Sigmoid colon (tissue), 7 donors: ENCODE measurements around the gene LMO7. TPM values are rescaled to one million over a fixed set of nuclear protein-coding genes. Genes with fewer than 3 reads are reported as not detected.

ENCODE experiments used
- DNase-seq: peaks from one replicate; pipeline ENCODE4 v3.0.0-alpha.2; 2019
- H3K27ac ChIP-seq, 4 donors: fragments of 200-600 bp; sonication (generic); one replicate each; pipeline ENCODE4 v1.5.1; 2016 to 2019; ENCODE audit warnings: mild to moderate bottlenecking in 1 of 4
- H3K27me3 ChIP-seq, 3 donors: fragments of 200-600 bp; sonication (generic); one replicate each; pipeline ENCODE4 v1.5.1; 2019; ENCODE audit warnings: mild to moderate bottlenecking in 1 of 3
- H3K36me3 ChIP-seq, 4 donors: fragments of 200-600 bp; sonication (generic); one replicate each; pipeline ENCODE4 v1.5.1; 2016 to 2019
- H3K4me1 ChIP-seq, 4 donors: fragments of 200-600 bp; sonication (generic); one replicate each; pipeline ENCODE4 v1.5.1; 2017 to 2019
- H3K4me3 ChIP-seq, 4 donors: fragments of 200-600 bp; sonication (generic); one replicate each; pipeline ENCODE4 v1.5.1; 2017 to 2019; ENCODE audit warnings: mild to moderate bottlenecking in 2 of 4, moderate library complexity in 1 of 4
- H3K9me3 ChIP-seq, 4 donors: fragments of 200-600 bp in 3 of 4; sonication (generic) in 3 of 4; one replicate each; pipeline versions ENCODE4 v1.5.1 to v1.6.1; 2013 to 2019
- EP300 ChIP-seq, 4 donors: sonication (generic); formaldehyde crosslinking; IDR thresholded peaks; one replicate each; pipeline ENCODE4 v1.6.1; 2017; ENCODE audit warnings: antibody characterized with exemption in 4 of 4
- POLR2A ChIP-seq, 2 donors: fragments of 450-650 bp; IDR thresholded peaks; one replicate each; pipeline ENCODE4 v1.6.1; 2016; ENCODE audit warnings: antibody characterized with exemption in 2 of 2, mild to moderate bottlenecking in 2 of 2, moderate library complexity in 2 of 2
- POLR2AphosphoS5 ChIP-seq, 4 donors: sonication (generic); formaldehyde crosslinking; IDR thresholded peaks; one replicate each; pipeline ENCODE4 v1.6.1; 2017; ENCODE audit warnings: antibody characterized with exemption in 4 of 4
- WGBS, 2 donors: extraction: QIAGEN DNeasy Blood & Tissue Kit; methylation state at CpG; one replicate each; pipeline ENCODE4 v1.1.7; 2013; 5-methylcytosine and 5-hydroxymethylcytosine counted together
- intact Hi-C: fragments of 100-400 bp; cut with DNase I; formaldehyde crosslinking; loops from one replicate; pipeline ENCODE4 v1.15.1; 2023
- polyA plus RNA-seq, 3 donors: library from polyadenylated mRNA; stranded (reverse); fragments of 200-250 nt; gene quantifications; one replicate each; pipeline ENCODE4 v1.2.3, GENCODE V29; 2013
- total RNA-seq, 4 donors: library from RNA; depleted of rRNA; stranded (reverse); fragments of >200 nt; gene quantifications; one replicate each; pipeline ENCODE4 v1.1.0, GENCODE V29; 2016
- TF ChIP-seq, protein P1 (sequence below), 4 experiments: fragments of 450-650 bp in 3 of 4; fragments of 200-600 bp in 1 of 4; IDR thresholded peaks; one replicate each; pipeline ENCODE4 v1.5.1; 2016 to 2019; ENCODE audit warnings: antibody characterized with exemption in 4 of 4, mild to moderate bottlenecking in 3 of 4, moderate library complexity in 2 of 4
- donor health status: healthy with polysubstance abuse.
- donor health status: Bipolar disorder and iron deficiency.
- donor health status: healthy.

Gene LMO7
- total and polyA plus RNA-seq, 7 donors, result 5.0 to 66.4 (median 19.4) TPM

- Histone ChIP-seq H3K27me3 (no peaks in the 10 kb centered on the region), H3K27ac (no peak overlapping the region), H3K4me3 (no peak overlapping the region), H3K9me3 (no peaks in the 10 kb centered on the region), H3K4me1 (no peaks in the 10 kb centered on the region), H3K36me3 (peaks cover 0 to 10% (median 0%) of the 10 kb centered on the region in 4 donors)
- TF ChIP-seq, protein P1, sequence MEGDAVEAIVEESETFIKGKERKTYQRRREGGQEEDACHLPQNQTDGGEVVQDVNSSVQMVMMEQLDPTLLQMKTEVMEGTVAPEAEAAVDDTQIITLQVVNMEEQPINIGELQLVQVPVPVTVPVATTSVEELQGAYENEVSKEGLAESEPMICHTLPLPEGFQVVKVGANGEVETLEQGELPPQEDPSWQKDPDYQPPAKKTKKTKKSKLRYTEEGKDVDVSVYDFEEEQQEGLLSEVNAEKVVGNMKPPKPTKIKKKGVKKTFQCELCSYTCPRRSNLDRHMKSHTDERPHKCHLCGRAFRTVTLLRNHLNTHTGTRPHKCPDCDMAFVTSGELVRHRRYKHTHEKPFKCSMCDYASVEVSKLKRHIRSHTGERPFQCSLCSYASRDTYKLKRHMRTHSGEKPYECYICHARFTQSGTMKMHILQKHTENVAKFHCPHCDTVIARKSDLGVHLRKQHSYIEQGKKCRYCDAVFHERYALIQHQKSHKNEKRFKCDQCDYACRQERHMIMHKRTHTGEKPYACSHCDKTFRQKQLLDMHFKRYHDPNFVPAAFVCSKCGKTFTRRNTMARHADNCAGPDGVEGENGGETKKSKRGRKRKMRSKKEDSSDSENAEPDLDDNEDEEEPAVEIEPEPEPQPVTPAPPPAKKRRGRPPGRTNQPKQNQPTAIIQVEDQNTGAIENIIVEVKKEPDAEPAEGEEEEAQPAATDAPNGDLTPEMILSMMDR (IDR thresholded peaks at IDR 0.05), result no peak
- no peak for TF ChIP-seq POLR2A (IDR thresholded peaks at IDR 0.05)
- TF ChIP-seq POLR2AphosphoS5 (IDR thresholded peaks at IDR 0.05), result no peak
- TF ChIP-seq EP300 (IDR thresholded peaks at IDR 0.05), result no peak
- whole genome bisulfite sequencing, 2 donors, result 92 to 98% methylated on average over 5 of the region's 5 CpGs
- intact Hi-C loops, result no loop called here
- no peak for DNase-seq
Measured at GRCh38 chr13:75841905-75842304, 205.8 kb downstream of the LMO7 start.

- no peak overlapping the region for H3K4me3 ChIP-seq
- TF ChIP-seq POLR2AphosphoS5 (IDR thresholded peaks at IDR 0.05), result no peak
- TF ChIP-seq POLR2A (IDR thresholded peaks at IDR 0.05), result no peak
- TF ChIP-seq EP300 (IDR thresholded peaks at IDR 0.05), result no peak
- TF ChIP-seq, protein P1 (IDR thresholded peaks at IDR 0.05), result no peak
- 89 to 93% methylated on average over 6 of the region's 6 CpGs for WGBS, 2 donors
- no peaks in the 10 kb centered on the region for H3K27me3 ChIP-seq
- H3K27ac ChIP-seq, result no peak overlapping the region
- H3K4me1 ChIP-seq, result no peaks in the 10 kb centered on the region
- DNase-seq, result no peak
- intact Hi-C loops, result no loop called here
- peaks cover 0 to 10% (median 0%) of the 10 kb centered on the region in 4 donors for H3K36me3 ChIP-seq
- no peaks in the 10 kb centered on the region for H3K9me3 ChIP-seq
Measured at GRCh38 chr13:75843074-75843473, 206.9 kb downstream of the LMO7 start.

DNA sequence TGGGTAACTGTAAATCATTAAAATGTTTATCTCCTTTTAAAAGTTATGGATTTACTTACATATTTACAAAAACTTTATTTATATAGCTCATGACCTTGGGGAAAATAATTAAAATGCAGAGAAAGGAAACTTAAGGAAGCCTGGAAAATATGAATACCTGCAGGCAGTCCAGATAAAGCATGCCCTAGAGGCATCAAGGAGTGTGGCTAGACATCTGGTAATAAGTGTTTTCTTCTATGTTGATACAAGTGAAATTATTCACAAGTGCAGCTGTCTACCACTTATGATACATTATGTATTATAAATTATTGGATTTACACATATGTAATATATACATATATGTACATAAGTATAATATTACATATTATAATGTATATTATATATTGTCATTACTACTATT lies 207.9 kb downstream of the LMO7 start:
- TF ChIP-seq, protein P1 (IDR thresholded peaks at IDR 0.05), result no peak
- TF ChIP-seq POLR2AphosphoS5 (IDR thresholded peaks at IDR 0.05) (no peak), POLR2A (IDR thresholded peaks at IDR 0.05) (no peak), EP300 (IDR thresholded peaks at IDR 0.05) (no peak)
- no peak overlapping the region for H3K27ac ChIP-seq
- H3K4me3 ChIP-seq, result no peak overlapping the region
- no peaks in the 10 kb centered on the region for H3K9me3 ChIP-seq
- no peaks in the 10 kb centered on the region for H3K27me3 ChIP-seq
- H3K36me3 ChIP-seq, result peaks cover 0 to 10% (median 0%) of the 10 kb centered on the region in 4 donors
- no peak for DNase-seq
- intact Hi-C loops, result no loop called here
- no peaks in the 10 kb centered on the region for H3K4me1 ChIP-seq

- 96 to 97% methylated on average over 2 of the region's 2 CpGs for WGBS, 2 donors
- no peak overlapping the region for H3K4me3 ChIP-seq
- H3K27ac ChIP-seq, result no peak overlapping the region
- no peak for DNase-seq
- intact Hi-C loops, result no loop called here
- H3K27me3 ChIP-seq, result no peaks in the 10 kb centered on the region
- H3K4me1 ChIP-seq, result no peaks in the 10 kb centered on the region
- no peak for TF ChIP-seq POLR2A (IDR thresholded peaks at IDR 0.05)
- TF ChIP-seq EP300 (IDR thresholded peaks at IDR 0.05), result no peak
- H3K9me3 ChIP-seq, result no peaks in the 10 kb centered on the region
- no peaks in the 10 kb centered on the region for H3K36me3 ChIP-seq
Measured at GRCh38 chr13:75847588-75847987, 211.5 kb downstream of the LMO7 start.

- TF ChIP-seq POLR2AphosphoS5 (IDR thresholded peaks at IDR 0.05), result no peak
- TF ChIP-seq, protein P1 (IDR thresholded peaks at IDR 0.05), result no peak
- no peak for TF ChIP-seq EP300 (IDR thresholded peaks at IDR 0.05)
- no peak for TF ChIP-seq POLR2A (IDR thresholded peaks at IDR 0.05)
- DNase-seq, result no peak
Measured at GRCh38 chr13:75850916-75851315, 214.8 kb downstream of the LMO7 start.

More at GRCh38 chr13:75850916-75851315, 214.8 kb downstream of the LMO7 start:
- Histone ChIP-seq H3K4me3 (no peak overlapping the region), H3K27ac (no peak overlapping the region), H3K9me3 (no peaks in the 10 kb centered on the region), H3K36me3 (peaks cover 0 to 7% (median 0%) of the 10 kb centered on the region in 4 donors), H3K4me1 (no peaks in the 10 kb centered on the region), H3K27me3 (no peaks in the 10 kb centered on the region)
- WGBS, 2 donors, result 95 to 97% methylated on average over 3 of the region's 3 CpGs
- intact Hi-C loops, result no loop called here
